Endometrial microvascular endothelial cells (primary cell): ENCODE measurements around the gene RYR3. TPM values are rescaled to one million over a fixed set of nuclear protein-coding genes. Genes with fewer than 3 reads are reported as not detected.

ENCODE experiments used
- in situ Hi-C: cut with HindIII; loops from 2 replicates; pipeline ENCODE4 v1.10.0; 2017; ENCODE audit warnings: low sequenced_read_pairs, low pct_unique_long_range_greater_than_20kb; ENCODE audit errors: inconsistent ontology term
- total RNA-seq: library from RNA; depleted of rRNA; stranded (reverse); fragments of >200 nt; gene quantifications from one replicate; pipeline ENCODE4 v1.2.3, GENCODE V29; 2015; ENCODE audit errors: inconsistent ontology term

Gene RYR3
- total RNA-seq, 1 donor from 2014 or later = not detected

DNA sequence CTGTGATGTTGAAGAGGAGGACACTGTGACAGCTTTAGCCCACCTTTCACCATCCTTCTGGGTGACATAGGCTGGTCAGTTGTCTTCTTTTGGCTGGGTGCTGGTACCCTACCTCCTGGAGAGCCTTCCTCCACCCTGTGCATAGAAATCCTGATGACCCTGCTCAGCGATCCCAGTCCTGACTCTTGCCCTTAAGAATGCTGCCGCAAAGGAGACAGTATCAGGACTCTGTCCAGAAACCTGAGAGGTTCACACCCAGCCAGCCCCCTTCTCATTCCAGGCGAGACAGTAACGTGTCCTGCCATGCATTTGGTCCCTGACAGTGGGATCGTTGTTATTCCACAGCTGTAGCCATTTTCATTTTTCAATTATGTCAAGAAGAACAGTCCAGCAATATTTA, 344.7 kb downstream of the RYR3 start:
- in situ Hi-C loops = no loop called here

DNA sequence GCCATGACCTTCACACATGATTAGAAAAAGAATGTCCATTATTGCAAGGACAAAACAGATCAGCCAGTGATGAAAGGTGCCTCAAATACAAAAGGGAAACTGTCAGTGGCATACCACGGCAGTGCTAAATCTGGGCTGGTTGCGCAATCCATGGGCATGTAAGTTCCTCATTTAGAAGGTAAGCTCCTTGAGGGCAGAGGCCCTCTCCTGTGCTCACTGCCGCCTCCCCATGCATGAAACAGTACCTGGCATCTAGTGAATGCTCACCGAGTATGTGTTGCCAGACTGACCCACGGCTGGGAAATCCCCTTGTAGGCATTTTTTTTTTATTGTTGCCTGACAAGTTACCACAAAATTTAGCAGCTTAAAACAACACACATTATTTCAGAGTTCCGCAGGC, 345.4 kb downstream of the RYR3 start:
- in situ Hi-C loops = no loop called here

DNA sequence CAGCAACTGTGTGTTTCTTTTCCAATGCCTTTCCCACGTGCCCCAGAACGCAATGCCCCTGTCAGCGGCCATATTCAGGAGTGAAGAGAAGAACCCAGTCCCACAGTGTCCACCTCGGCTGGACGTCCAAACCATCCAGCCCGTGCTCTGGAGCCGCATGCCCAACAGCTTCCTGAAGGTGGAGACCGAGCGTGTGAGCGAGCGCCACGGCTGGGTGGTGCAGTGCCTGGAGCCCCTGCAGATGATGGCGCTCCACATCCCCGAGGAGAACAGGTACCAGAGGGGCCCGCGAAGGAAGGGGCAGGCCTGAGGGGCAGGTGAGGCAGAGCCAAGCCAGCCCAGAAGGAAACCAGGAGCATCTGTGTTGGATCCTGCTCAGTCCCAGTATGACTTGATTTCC, 349.4 kb downstream of the RYR3 start:
- in situ Hi-C loops = no loop called here

DNA sequence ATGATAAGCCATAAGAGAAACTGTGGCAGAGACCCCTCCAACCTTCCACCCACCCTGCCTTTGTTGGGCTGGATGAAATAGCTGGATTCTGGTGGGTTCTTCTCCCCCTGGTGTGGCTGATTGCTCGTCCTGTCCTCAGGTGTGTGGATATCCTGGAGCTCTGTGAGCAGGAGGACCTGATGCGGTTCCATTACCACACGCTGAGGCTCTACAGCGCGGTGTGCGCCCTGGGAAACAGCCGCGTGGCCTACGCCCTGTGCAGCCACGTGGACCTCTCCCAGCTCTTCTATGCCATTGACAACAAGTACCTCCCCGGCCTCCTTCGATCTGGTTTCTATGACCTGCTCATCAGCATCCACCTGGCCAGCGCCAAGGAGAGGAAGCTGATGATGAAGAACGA, 351.2 kb downstream of the RYR3 start:
- in situ Hi-C loops = no loop called here

DNA sequence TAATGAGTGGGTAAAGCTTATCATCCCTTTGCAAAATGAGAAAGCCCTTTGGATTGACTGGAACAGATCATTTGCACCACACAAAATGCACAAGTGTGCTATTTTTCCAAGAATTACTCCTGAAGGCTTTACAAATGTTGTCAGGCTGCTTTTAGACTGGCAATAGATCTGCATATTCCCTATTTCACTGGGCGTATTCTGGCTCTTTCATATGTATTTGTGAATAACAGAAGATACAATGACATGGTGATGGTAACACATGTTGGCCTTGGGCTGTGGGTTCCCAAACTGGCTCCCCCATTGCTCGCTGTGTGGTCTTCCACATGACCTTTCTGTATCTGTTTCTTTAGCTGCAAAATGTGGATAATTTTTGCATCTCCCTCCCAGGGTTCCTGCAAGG, 354.2 kb downstream of the RYR3 start:
- in situ Hi-C loops = no loop called here

DNA sequence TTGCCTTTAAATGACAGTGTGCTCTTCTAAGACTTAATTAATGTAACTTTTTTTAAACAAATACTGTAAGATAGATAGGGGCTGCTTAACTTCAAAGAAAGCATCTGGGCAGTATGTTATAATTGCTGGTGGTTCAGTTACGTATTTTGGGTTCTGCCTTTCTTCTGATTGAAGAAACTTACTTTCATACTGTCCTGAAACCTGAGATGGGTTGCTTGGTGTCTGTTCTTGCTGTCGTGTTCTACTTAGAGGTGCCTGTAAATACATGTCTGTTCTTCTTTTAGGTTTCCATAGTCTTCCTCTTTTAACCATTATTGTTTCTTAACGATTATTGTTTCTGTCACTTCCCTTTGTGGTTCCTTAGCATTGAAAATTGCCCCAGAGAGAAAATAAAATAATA, 359.8 kb downstream of the RYR3 start:
- in situ Hi-C loops = no loop called here

DNA sequence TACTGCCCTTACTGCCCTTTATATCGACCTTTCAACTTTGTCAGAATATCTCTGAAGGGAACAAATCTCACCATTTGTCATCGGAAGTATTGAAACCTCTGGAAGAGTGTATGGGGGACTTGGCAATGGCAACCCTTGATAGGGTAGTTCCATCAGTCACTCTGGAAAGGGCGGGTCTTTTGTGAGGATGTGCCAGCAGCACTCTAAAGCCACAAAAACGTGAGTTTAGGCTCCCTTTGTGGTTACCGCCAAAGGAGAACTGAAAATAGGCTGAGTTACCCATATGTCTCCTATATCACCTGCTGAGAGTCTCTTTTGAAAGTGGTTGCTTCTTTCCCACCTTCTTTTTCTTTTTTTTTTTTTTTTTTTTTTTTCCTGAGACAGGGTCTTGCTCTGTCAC, 360.7 kb downstream of the RYR3 start:
- in situ Hi-C loops = no loop called here

DNA sequence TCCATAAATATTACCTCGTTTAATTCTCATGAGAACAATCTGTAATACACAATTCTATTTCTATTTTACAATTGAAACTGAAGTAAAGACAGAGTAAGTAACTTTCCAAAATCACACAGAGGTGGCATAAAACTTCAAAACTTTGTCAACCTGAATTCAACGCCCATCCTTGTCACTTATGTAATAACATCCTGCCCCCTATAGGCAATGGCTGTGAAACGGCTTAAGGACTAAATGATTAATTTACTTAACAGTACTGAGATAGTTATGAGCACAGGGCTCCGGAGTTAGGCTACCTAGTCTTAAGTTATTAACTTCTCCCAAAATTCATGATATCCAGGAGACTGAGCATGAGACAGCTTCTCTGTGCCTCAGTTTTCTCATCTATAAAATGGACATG, 364.5 kb downstream of the RYR3 start:
- in situ Hi-C loops = loop anchor here (25.0 kb wide), 1 partner anchor 388 kb away; no protein-coding TSS in a partner anchor

DNA sequence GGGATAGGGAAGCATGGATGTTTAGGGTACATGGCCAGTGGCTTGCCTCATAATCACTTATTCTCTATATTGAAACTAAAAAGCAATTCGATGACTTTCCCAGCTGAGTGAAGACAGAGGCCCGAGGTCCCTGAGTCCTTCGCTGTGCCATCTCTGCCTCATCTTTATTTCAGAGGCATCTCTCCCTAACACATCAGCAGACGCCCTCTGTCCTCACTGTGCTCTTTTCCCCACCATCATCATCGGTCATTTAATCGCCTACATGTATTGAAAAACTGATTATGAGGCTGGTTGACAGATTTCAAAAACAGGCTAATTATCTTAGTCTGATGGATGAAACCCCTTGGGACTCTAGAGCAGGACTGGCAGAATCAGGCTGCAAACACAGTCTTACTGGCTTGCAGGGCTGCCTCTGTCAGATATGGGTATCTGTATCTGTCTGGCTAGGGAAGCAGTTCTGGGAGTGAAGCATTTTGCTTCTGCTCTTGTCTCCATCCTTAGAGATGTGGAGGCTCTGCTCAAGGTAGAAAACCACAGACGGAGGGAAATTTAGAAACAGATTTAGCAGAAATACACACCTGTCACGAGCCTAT, 366.6 kb downstream of the RYR3 start:
- in situ Hi-C loops = loop anchor here (25.0 kb wide), 1 partner anchor 390 kb away; no protein-coding TSS in a partner anchor

DNA sequence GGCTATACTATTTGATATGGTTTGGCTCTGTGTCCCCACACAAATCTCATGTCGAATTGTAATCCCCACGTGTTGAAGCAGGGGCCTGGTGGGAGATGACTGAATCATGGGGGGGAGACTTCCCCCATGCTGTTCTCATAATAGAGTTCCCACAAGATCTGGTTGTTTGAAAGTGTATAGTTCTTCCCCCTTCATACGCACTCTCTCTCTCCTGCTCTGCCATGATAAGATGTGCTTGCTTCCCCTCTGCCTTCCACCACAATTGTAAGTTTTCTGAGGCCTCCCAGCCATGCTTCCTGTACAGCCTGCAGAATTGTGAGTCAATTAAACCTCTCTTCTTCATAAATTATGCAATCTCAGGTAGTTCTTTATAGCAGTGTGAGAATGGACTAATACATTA, 367.4 kb downstream of the RYR3 start:
- in situ Hi-C loops = loop anchor here (25.0 kb wide), 1 partner anchor 391 kb away; no protein-coding TSS in a partner anchor

DNA sequence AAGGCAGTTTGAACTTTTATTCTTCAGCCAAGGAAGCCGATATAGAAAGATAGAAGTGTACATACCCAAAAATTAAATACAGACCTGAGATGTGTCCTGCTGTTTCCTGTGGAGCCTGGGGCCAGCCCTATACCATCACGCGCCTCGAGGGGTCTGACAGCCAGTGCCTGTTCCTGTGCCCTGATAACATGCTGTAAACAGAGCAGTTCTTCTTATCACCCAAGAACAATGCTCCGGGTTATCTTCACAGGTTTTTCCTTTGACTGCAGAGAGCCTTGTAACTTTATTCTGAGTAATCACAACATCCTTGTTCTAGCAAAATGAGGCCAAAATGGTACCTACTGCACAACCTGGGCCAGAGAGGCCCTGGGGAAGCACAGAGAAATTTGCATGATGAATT, 367.8 kb downstream of the RYR3 start:
- in situ Hi-C loops = loop anchor here (25.0 kb wide), 1 partner anchor 391 kb away; no protein-coding TSS in a partner anchor

DNA sequence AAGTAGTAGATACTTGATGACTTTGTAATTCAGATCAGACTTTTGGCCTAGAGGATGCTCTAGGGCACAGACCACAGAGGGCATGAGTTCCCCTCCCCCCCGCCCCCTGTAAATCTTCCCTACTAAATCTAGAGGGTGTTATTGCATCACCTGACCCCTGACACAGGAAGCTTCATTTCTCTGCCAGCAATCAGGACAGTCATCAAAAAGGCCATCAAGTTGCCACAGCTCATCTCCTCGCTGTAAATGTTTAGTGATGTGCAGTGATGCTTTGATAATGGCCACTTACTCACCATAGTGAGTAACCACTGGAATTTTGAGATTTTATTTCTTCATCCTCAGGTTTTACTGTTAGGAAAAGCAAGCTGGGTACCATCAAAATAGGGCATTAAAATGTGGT, 368.3 kb downstream of the RYR3 start:
- in situ Hi-C loops = loop anchor here (25.0 kb wide), 1 partner anchor 392 kb away; no protein-coding TSS in a partner anchor

DNA sequence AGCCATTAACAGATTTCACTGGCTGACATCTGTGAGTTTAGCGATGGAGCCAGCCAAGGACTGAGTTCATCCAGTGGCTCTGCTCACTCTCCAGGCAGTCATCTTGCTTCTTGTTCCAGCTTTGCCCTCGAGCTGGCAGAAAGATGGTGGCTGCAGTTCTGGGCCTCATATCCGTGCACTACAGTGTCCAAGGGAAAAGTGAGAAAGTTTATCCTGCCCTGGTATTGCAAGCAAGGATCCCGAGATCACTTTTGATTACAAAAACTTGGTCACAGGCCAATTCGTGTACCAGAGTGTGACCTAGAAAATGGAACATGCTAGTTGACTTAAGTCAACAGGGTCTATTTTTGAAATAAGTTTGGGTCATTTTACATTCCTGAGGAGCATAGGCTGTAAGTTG, 369.6 kb downstream of the RYR3 start:
- in situ Hi-C loops = loop anchor here (25.0 kb wide), 1 partner anchor 393 kb away; no protein-coding TSS in a partner anchor

DNA sequence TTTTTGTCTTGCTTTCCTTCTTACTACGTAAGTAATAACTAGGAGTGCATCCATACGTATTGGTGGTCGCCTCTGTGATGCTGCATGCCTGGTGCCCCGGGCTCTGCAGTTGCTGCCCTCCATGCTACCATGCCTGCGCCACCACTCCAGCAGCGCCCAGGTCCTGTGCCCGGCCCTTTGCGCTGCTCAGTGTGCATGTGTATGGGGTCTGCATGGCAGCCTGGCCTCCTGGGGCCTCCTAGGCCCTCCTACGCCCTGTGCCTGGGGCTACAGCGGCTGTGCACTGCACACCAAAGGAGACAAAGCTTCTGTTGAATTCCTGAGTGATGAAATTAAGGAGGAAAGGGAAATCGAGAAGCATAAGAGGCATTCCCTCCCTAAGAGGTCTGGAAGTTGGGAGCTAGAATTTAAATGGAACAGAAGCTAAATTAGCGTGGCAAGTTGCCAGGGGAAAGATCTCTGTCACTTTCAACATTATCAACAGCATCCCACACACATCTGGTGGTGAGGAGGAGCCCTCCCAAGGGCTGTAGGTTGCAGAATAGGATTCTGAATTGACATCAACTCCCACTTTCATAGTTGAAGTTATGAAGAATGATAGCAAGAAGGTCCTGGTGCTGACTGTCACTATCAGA, 382.5 kb downstream of the RYR3 start:
- in situ Hi-C loops = loop anchor here (25.0 kb wide), 1 partner anchor 406 kb away; no protein-coding TSS in a partner anchor

DNA sequence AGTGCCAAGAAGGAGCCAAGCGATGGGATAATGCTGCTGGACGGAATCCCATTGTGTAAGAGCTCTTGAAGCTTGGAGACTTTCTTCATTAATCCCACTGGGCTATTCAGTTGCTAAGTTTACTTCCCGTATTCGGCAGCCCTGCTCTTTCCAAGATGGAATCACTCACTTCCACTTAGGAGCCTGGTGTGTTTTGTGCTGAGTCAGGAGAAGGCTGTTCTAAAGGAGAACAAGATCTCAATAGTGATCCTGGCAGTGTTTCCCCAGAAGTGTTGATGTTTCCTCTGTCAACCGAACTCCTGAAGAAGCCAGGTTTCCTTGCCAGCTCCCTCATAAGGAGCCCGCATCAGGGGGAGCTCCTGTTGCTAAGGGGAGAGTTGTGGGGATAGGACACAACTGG, 387.4 kb downstream of the RYR3 start:
- in situ Hi-C loops = loop anchor here (25.0 kb wide), 1 partner anchor 411 kb away; no protein-coding TSS in a partner anchor

DNA sequence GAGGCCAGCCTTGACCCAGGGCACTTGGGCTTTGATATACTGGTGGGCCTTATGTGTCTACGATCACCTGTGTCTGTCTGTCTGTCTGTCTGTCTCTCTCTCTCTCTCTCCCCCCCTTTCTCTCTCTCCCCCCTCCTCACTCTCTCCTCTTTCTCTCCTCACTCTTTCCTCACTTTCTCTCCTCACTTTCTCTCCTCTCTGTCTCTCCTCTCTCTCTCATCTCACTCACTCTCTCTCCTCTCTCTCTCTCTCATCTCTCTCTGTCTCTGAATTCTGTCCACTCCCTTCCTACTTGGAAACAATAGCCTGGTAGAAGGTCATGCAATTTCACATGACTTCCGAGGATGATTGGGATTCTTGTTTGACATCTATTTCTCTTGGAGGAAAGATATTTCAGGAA, 388.4 kb downstream of the RYR3 start:
- in situ Hi-C loops = loop anchor here (25.0 kb wide), 1 partner anchor 412 kb away; no protein-coding TSS in a partner anchor

DNA sequence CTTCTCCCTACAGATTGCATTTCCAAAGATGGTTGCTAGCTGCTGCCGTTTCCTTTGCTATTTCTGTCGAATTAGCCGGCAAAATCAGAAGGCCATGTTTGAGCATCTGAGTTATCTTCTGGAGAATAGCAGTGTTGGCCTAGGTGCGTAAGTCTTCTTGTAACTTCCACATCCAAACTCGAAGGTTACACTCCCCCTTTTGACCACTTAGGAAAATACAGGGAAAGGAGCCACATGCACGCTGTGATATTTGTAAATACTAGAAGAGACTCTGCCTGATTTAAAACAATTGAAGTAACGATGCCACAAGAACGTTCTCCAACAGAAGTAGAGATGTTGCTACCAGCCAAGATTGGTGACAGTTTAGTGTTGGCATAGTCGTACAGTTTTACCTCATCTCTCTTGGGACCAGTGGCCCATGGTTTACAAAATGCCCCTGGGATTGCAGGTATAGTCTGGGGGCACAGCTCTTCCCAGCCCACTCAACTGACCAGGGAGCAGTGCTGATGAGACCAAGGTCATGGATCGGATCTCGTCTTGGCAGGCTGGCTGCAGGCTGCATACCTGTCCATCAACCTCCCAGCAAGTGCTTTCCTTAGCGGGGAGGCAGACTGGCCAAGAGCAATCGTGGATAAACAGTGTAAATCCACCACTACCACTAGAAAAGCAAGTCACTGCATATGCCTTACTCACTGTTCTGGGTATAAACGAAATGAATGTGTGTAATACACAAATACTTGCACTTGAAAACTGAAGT, 389.1 kb downstream of the RYR3 start:
- in situ Hi-C loops = loop anchor here (25.0 kb wide), 2 partner anchors 137 to 413 kb away; no protein-coding TSS in a partner anchor

DNA sequence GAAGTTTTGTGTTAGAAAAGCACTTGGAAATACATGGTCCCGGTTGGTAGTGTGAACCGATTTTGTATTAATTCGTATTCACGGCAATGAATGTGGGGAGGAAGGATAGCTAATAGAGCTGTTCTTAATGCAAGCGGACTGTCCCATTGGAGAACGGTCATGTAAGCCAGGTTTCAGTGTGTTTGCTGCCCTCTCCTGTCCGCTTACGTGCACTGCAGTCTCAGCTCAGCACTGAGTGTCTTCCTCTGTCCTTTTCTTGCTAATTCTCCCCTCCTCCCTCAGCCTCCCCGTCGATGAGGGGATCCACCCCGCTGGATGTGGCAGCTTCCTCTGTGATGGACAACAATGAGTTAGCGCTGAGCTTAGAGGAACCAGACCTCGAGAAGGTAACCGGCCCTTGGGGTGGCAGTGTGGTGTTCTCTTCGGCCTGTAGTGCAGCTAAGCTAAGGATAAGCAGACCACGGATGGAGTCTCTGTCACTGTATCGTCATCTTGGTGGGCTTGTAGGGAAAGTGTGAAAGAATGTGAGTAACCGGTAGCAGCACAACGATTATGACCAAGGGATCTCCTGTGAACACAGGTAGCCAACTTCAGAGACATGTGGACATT, 390.0 kb downstream of the RYR3 start:
- in situ Hi-C loops = loop anchor here (25.0 kb wide), 1 partner anchor 137 kb away; no protein-coding TSS in a partner anchor

DNA sequence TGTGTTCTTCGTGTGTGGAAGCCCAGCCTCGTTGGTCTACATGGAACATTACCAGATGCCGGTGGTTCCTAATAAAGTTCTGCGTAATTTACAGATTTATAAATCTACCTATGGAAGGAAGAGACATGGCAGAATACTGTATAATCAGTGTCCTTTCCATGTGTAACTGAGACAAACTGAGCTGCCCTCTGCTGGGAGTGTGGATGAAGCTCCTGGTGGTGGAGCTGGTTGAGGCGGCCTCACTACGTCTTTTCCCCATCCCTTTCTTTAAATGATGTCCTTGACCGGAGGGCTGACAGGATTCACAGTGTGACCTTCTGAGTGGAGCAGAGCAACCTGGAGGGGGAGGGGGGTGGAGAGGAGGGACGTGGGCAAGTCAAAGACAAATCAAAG, 390.5 kb downstream of the RYR3 start:
- in situ Hi-C loops = loop anchor here (25.0 kb wide), 1 partner anchor 136 kb away; no protein-coding TSS in a partner anchor
